Peyer's patch (tissue), 4 donors: ENCODE measurements around the gene PAX7. TPM values are rescaled to one million over a fixed set of nuclear protein-coding genes. Genes with fewer than 3 reads are reported as not detected.

ENCODE experiments used
- DNase-seq, 3 donors: peaks; one replicate each; pipeline ENCODE4 v3.0.0-alpha.2; 2017 to 2019
- H3K27ac ChIP-seq, 4 donors: fragments of 200-600 bp; sonication (generic); one replicate each; pipeline ENCODE4 v1.5.1; 2016 to 2019
- H3K27me3 ChIP-seq, 2 donors: fragments of 200-600 bp; sonication (generic); one replicate each; pipeline ENCODE4 v1.5.1; 2019
- H3K36me3 ChIP-seq, 3 donors: fragments of 200-600 bp; sonication (generic); one replicate each; pipeline ENCODE4 v1.5.1; 2016 to 2019
- H3K4me1 ChIP-seq, 4 donors: fragments of 200-600 bp; sonication (generic); one replicate each; pipeline ENCODE4 v1.5.1; 2016 to 2019
- H3K4me3 ChIP-seq, 4 donors: fragments of 200-600 bp; sonication (generic); 1 replicate in 3 of 4; 2 replicates in 1 of 4; pipeline ENCODE4 v1.5.1; 2016 to 2019; ENCODE audit warnings: mild to moderate bottlenecking in 1 of 4
- H3K9me3 ChIP-seq, 4 donors: fragments of 200-600 bp; sonication (generic); one replicate each; pipeline ENCODE4 v1.5.1; 2016 to 2019; ENCODE audit warnings: mild to moderate bottlenecking in 1 of 4
- POLR2A ChIP-seq, 2 donors: fragments of 450-650 bp; IDR thresholded peaks; one replicate each; pipeline ENCODE4 v1.5.1; 2017; ENCODE audit warnings: antibody characterized with exemption in 2 of 2, mild to moderate bottlenecking in 2 of 2, moderate library complexity in 2 of 2
- total RNA-seq, 4 donors: library from RNA; depleted of rRNA; stranded (reverse); fragments of >200 nt; gene quantifications; one replicate each; pipeline ENCODE4 v1.1.0, GENCODE V29; 2016
- TF ChIP-seq, protein P1 (sequence below), 6 experiments: fragments of 450-650 bp in 4 of 6; fragments of 200-600 bp in 2 of 6; sonication (generic) in 1 of 6; IDR thresholded peaks; one replicate each; pipeline ENCODE4 v1.5.1; 2017 to 2019; ENCODE audit warnings: antibody characterized with exemption in 6 of 6, mild to moderate bottlenecking in 3 of 6, moderate library complexity in 1 of 6

The PAX7 gene
- total RNA-seq, 4 donors from 2014 or later, result not detected

DNA sequence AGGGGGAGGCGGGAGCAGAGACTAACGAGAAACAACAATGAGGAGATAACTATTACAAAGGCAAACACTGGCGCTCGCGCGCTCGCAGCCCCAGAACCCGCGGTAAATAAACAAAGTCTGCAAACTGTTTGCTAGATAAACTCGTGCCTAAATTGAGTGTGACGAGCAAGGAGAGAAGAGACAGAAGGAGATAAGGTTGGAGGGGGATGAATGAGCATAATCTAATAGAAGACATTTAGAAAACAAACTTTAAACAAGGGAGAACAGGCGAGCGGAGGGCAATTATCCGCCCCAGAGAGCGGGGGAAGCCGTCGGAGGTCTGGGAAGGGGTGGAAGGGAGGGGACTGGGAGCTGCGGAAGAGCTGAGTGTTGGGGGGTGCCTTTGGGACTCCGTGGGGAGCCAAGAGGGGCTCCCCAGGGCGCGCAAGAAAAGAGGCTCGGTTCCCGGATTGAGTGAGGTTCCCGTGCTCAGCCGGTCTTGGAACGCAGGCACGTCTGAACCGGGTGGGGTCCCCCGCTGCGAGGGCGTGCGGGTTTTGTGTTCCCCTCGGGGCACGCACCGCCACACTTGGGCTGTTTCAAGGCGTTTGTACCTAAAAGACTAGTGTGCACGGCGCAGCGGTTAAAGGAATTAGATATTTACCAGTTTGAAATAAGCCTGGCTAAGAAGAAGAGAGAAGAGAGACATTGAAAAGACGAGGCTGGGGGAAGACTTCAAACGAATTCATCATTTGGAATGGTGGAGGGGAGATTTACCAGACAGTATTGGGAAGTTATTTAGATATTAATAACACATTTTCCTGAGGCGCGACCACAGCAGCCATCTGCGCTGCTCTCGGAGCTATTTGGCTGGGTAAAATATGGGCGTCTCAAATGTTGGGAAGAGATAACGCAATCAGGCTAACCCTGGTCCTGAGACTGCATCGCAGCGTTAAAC, 10.6 kb downstream of the PAX7 start:
- H3K27me3 ChIP-seq, result peaks cover 0 to 63% of the 10 kb centered on the region in 2 donors
- no peak overlapping the region for H3K27ac ChIP-seq
- no peaks in the 10 kb centered on the region for H3K9me3 ChIP-seq
- H3K4me1 ChIP-seq, result peaks cover 0 to 7% (median 0%) of the 10 kb centered on the region in 4 donors
- TF ChIP-seq, protein P1, sequence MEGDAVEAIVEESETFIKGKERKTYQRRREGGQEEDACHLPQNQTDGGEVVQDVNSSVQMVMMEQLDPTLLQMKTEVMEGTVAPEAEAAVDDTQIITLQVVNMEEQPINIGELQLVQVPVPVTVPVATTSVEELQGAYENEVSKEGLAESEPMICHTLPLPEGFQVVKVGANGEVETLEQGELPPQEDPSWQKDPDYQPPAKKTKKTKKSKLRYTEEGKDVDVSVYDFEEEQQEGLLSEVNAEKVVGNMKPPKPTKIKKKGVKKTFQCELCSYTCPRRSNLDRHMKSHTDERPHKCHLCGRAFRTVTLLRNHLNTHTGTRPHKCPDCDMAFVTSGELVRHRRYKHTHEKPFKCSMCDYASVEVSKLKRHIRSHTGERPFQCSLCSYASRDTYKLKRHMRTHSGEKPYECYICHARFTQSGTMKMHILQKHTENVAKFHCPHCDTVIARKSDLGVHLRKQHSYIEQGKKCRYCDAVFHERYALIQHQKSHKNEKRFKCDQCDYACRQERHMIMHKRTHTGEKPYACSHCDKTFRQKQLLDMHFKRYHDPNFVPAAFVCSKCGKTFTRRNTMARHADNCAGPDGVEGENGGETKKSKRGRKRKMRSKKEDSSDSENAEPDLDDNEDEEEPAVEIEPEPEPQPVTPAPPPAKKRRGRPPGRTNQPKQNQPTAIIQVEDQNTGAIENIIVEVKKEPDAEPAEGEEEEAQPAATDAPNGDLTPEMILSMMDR (IDR thresholded peaks at IDR 0.05), result no peak
- no peak for TF ChIP-seq POLR2A (IDR thresholded peaks at IDR 0.05)
- no peak overlapping the region for H3K4me3 ChIP-seq
- DNase-seq, result no peak
- H3K36me3 ChIP-seq, result no peaks in the 10 kb centered on the region

DNA sequence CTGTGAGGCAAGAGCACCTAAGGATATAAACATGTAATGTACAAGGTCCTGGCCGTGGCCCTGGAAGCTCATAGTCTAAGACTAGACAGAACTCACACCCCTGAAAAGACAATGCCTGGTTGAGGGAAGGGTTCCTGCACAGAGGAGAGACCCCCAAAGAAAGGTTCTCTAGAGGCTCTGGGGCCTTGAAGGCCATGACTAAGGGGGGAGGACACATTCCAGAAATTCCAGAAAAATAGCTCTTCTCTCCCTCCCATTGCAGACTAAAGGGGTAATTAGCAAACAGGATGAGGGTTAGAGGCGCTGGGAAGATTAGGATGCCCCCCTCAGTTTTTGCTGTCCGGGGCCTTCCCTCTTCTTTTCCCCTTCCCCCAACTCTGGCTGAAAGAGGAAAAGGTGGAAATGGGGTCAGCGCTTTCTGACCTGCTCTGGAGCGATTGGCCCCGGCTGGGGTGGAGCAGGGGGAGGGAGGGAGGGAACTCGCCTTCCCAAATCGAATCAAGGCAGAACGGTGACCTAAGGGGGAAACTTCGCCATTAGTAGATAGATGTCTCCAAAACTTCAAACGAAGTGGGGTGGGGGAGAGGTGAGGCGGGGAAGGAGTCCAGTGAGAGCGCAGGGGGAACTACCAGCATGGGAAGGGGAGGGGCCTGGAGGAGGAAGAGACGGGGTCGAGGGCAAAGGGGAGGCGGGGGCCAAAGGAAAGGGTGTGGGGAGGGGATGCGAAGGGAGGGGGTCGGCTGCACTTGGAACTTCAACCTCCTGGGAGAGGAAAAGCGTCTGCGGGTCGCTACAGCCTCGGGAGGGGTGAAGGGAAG, 11.8 kb downstream of the PAX7 start:
- Histone ChIP-seq H3K4me3 (no peak overlapping the region), H3K4me1 (peaks cover 0 to 17% (median 0%) of the 10 kb centered on the region in 4 donors), H3K9me3 (no peaks in the 10 kb centered on the region), H3K36me3 (no peaks in the 10 kb centered on the region), H3K27ac (no peak overlapping the region), H3K27me3 (peaks cover 0 to 69% of the 10 kb centered on the region in 2 donors)
- TF ChIP-seq POLR2A (IDR thresholded peaks at IDR 0.05), result no peak
- TF ChIP-seq, protein P1 (IDR thresholded peaks at IDR 0.05), result no peak
- DNase-seq, result no peak

DNA sequence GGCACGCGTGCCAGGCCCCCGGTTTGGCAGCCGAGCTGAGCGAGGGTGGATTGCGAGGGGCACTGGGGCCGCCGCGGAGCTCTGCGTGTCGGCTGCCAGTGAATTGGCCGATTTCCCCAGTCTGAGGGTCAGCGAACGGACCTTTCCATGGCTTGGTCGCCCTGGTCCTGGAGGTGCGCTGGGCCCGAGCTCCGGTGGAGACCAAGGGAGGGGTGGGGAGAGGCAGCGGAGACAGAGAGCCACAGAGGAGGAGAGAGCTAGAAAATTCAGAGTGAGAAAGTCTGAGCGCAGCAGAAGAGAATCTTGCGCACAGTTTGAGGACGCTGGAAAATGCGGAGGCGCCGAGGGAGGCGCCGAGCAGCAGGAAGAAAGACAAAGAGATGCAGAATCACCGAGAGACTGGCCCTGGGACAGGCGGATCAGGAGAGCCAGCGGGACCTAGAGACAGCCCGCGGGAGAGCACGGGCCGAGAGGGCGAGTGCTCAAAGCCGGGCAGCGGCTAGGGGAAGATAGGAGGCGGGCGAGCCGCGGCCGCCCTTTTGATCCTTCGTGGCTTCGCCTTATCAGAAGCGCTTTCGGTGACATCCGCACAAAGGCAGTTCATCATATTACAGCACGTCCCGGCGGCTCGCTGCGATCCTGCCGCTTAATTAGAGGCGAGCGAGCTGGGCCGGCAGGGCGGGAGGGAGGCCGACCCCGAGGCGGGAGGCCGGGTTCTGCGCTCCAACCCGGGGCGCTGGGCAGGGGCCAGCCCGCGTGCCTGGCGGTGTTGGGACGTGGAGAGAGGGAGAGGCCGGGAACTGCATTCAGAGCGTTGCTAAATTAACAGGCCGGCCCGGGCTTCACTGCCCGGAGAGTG, 12.7 kb downstream of the PAX7 start:
- no peak for DNase-seq
- H3K4me3 ChIP-seq, result no peak overlapping the region
- peaks cover 0 to 72% of the 10 kb centered on the region in 2 donors for H3K27me3 ChIP-seq
- no peak overlapping the region for H3K27ac ChIP-seq
- H3K4me1 ChIP-seq, result peaks cover 0 to 17% (median 0%) of the 10 kb centered on the region in 4 donors
- no peaks in the 10 kb centered on the region for H3K36me3 ChIP-seq
- no peak for TF ChIP-seq POLR2A (IDR thresholded peaks at IDR 0.05)
- TF ChIP-seq, protein P1 (IDR thresholded peaks at IDR 0.05), result no peak
- H3K9me3 ChIP-seq, result no peaks in the 10 kb centered on the region

DNA sequence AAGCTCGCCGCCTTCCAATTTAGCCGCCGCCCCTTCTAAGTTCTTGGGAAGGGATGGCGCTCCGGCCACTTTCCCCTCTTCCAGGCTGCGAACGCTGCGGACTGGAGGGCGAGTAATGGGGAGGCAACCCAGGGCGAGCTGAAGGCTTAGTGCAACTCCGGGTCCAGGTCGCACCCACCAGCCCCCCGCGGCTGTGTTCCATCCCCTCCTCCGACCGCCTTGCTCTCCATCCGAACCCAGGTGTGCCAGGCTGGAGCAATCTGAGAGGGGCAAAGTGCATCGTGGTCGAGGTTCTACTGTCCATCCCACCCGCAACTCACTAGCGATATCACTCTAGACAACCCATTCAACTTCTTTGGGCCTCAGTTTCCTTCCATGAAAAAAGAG, 13.4 kb downstream of the PAX7 start:
- Histone ChIP-seq H3K4me3 (no peak overlapping the region), H3K36me3 (no peaks in the 10 kb centered on the region), H3K4me1 (peaks cover 0 to 17% (median 0%) of the 10 kb centered on the region in 4 donors), H3K9me3 (no peaks in the 10 kb centered on the region), H3K27me3 (peaks cover 0 to 70% of the 10 kb centered on the region in 2 donors), H3K27ac (no peak overlapping the region)
- no peak for DNase-seq
- TF ChIP-seq, protein P1 (IDR thresholded peaks at IDR 0.05), result no peak

DNA sequence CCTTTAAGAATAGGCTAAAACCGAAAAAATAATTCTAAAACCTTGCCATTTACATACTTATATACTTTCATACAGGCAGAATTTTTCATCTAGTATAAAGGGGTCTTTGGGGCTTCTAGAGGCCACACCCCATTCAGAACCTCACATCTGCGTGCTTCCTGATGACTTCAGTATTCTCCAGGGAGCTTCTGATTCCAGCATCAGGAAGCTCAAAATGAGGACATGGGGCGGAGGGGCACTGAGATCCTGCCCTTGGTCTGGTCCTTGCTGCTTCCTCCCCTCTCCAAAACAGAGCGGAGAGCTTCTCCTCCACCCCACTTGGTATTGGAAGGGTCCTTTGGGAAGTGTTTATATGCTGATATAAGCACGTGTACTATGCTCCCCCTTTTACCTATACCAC, 13.8 kb downstream of the PAX7 start:
- DNase-seq, result no peak
- H3K4me3 ChIP-seq, result no peak overlapping the region
- H3K27me3 ChIP-seq, result peaks cover 0 to 65% of the 10 kb centered on the region in 2 donors
- no peak overlapping the region for H3K27ac ChIP-seq
- TF ChIP-seq, protein P1 (IDR thresholded peaks at IDR 0.05), result no peak
- no peak for TF ChIP-seq POLR2A (IDR thresholded peaks at IDR 0.05)
- H3K36me3 ChIP-seq, result no peaks in the 10 kb centered on the region
- no peaks in the 10 kb centered on the region for H3K9me3 ChIP-seq
- H3K4me1 ChIP-seq, result peaks cover 0 to 17% (median 0%) of the 10 kb centered on the region in 4 donors
